NOMO-1 (cell line): ENCODE data around the gene ALG8.
"Not testable (repeated sequence)": the region's sequence is repeated elsewhere in the genome, so short reads cannot be mapped to it uniquely, and the experiment has no call there.

Experiments used
- DNase-seq, 2 experiments: peaks; one replicate each; lab custom pipeline; 2025; ENCODE audit not compliant: unreplicated experiment in 2 of 2; lab: John Stamatoyannopoulos, UW

ALG8 gene

GRCh38 chr11:78109081-78110015 is 30.1 kb downstream of the ALG8 start:
- no peak for DNase-seq

- peak in 1 of 2 experiments; percentile 2 for DNase-seq
Measured at GRCh38 chr11:78100676-78101472, 38.6 kb downstream of the ALG8 start.

DNA sequence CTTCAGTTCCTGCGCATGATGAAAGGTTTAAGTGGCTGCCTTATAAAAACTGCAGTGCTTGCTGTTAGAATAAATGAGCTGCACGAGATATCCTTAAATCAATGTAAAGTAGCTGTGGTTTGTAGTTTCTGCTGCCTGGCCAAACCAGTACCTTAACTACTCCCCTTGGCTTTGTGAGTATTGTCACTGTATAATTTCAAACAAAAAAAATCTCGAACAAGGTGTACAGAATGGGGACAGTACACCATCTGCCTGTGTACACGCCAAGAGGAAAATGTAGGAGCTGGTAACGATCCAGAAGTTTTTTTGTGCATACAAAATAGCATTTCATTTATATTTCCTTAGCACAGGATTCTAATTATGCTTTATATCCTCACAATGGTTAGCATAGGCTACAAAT is 39.2 kb downstream of the ALG8 start:
- DNase-seq: no peak

- DNase-seq: no peak
Measured at GRCh38 chr11:78099666-78100065, 39.8 kb downstream of the ALG8 start.

DNA sequence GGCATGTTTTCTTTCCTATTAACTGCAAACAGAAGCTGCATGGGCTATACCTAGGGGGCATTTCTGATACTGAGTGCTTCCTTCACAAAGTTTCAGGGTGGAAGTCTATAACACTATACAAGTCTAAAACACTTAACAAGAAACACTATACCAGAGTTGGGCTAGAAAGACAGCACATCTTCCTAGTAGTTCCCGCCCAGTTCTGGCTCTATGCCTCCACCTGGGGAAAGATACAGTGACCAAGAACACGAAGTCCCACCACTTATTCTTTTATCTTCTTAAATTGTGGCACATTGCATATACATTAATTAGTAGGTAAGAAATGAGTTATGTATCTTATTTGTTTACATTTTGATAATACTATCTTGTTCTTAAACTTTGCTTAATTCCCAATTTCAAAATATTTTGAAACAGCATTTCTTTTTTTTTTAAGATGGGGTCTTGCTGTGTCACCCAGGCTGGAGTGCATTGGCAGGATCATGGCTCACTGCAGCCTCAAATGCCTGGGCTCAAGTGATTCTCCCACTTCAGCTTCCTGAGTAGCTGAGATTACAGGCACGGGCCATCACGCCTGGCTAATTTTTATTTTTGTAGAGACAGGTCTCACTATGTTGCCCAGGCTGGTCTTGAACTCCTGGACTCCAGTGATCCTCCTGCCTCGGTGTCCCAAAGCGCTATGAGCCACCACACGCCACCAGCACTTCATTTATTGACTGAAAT is 41.6 kb downstream of the ALG8 start:
- no peak for DNase-seq

- DNase-seq: no peak
Measured at GRCh38 chr11:78094250-78094649, 45.2 kb downstream of the ALG8 start.

GRCh38 chr11:78086521-78087074 is 52.8 kb downstream of the ALG8 start:
- DNase-seq: not testable (repeated sequence)

DNA sequence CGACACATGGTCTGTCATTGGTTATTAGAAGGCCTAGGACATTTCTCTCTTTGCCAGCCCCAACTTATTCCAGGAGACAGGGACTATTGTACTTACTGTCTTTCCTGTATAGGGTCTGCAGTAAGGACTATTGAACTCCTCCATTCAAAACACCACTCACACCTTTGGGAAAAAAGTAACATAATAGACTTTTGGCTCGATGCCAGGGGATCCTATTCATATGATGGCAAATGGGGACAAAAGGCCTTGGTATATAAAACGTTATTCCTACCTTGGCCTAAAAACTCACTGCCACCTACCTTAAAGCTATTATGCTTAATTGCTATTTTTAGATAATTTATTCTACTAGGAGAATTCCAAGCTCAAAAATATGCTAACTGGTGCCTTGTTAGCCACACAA is 53.5 kb downstream of the ALG8 start:
- no peak for DNase-seq

DNA sequence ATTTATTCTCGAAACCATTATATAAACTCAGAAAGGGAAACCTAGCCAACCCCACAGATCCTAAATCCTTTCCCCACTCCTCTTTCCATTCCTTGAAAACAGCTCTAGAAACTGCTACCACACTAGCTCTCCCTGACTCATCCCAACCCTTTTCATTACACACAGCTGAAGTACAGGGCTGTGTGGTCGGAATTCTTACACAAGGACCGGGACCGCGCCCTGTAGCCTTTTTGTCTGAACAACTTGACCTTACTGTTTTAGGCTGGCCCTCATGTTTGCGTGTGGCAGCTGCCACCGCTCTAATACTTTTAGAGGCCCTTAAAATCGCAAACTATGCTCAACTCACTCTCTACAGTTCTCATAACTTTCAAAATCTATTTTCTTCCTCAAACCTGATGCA is 54.9 kb downstream of the ALG8 start:
- DNase-seq: not testable (repeated sequence)

DNA sequence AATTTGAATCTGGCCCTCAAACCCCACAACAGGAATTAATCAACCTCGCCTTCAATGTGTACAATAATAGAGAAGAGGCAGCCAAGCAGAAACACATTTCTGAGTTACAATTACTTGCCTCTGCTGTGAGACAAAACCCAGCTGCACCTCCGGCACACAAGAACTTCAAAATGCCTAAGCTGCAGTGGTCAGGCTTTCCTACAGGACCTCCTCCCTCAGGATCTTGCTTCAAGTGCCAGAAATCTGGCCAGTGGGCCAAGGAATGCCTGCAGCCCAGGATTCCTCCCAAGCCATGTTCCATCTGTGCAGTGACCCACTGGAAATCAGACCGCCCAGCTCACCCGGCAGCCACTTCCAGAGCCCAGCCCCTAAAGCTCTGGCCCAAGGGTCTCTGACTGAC is 56.4 kb downstream of the ALG8 start:
- no peak for DNase-seq

- DNase-seq: no peak
Measured at GRCh38 chr11:78082146-78082545, 57.3 kb downstream of the ALG8 start.

- no peak for DNase-seq
Measured at GRCh38 chr11:78081583-78081982, 57.8 kb downstream of the ALG8 start.

- DNase-seq: peak; percentile 49 to 61
Measured at GRCh38 chr11:78080818-78081495, 58.5 kb downstream of the ALG8 start.

DNA sequence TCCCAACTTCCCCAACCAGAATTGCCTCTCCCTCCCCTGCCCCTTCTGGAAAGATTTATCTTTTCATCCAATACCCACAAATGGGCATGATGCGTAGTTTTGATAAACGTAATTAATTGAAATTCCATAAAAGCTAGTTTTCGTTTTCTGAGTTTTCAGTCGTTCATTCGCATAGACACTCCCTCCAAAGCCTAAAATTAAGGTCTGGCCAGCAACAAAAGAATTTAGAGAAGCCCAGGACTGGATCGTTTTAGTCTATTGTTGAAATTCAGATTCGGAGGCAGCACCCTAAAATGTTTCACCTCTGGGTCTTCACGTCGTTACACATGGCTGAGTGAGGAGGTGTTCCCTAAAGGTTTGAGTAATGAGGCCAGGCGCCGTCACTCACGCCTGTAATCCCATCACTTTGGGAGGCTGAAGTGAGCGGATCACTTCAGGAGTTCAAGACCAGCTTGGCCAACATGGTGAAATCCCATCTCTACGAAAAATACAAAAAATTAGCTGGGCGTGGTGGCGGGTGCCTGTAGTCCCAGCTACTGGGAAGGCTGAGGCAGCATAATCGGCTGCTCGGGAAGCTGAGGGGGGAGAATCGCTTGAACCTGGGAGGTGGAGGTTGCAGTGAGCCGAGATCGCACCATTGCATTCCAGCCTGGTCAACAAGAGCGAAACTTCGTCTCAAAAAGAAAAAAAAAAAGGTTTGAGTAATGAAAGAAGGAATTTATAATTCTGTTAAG is 59.2 kb downstream of the ALG8 start:
- DNase-seq: no peak

DNA sequence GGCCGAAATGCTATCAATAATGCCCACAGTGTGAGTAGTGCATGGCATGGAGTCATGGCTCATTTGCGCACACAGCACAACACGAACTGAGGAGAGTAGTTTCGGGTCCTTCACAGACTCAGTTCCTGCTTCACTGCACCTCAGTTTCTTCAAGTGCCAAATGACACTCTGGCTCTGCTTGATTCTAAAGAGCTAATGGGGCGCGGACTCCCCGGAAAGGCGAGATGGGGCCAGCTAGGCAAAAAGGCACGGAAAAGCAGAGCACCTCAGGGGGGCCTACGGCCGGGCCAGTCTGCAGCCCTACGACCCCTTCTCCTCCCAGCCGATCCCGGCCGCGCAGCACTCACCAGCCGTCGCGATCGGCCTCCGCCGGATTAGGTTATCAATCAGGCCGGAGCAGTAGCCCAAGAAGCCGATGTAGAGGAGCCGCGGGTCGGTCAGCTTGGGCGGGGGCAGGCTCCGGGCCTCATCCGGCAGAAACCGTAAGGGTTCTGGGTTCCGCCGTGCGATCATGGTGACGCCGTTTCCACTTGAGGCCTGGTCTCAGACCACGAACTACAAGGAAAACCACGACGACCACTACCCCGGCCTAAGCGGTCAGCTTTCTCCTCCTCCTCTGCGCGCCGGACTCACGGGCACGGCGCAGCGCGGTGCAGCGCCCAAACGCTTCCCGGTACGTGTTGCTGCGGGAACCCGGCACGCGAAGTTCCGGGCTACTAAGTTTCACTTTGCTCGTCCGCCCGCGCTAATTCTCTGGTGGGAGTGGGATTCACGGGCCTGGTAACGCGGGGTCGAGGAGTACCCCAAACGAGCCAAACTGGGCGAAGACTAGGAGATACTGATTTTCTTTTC is 60.0 kb downstream of the ALG8 start, which contains the start of gene NDUFC2:
Gene NDUFC2, minus strand, starts transcription at position 631 of the 852 bp plus-strand sequence. Its CDS starts 118 bp downstream, at position 513.
- DNase-seq: peak; percentile 64 to 67

DNA sequence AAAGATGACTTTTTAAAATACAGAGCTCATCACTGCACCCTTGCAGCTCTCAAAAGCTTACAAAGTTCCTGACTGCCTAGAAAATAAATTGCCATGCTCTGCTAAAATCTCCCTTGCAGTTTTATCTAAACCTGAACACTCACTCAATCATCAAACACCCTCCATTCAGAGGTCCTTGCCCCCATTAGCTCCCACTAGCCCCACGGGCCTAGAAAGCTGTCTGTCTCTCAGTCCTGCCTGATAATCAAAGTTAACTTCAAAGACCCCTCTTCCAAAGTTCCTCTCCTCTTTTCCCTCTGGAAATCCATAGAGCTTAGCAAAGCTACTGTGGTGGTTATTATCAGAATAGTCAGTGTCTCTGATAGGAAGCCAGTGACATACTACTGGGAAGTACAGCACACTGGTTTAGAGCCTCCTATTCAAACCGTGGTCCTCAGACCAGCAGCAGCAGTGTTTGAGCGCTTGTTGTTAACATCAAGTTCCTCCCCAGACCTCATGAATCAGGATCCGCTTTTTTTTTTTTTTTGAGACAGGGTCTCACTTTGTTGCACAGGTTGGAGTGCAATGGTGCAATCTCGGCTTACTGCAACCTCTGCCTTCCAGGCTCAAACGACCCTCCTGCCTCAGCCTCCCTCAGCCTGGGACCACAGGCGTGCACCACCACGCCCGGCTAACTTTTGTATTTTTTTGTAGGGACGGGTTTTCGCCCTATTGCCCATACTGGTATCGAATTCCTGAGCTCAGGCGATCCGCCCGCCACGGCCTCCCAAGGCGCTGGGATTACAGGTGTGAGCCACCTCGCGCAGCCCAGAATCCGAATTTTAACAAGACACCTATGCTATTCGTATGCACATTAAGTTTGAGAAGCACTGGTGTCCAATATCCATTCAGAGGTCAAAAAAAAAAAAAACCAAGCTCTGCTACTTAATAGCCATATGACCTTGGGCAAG is 60.9 kb downstream of the ALG8 start:
- DNase-seq: peak in 1 of 2 experiments; percentile 17

GRCh38 chr11:78077592-78077991 is 61.8 kb downstream of the ALG8 start:
- DNase-seq: not testable (repeated sequence)
